Endothelial cell of umbilical vein (primary cell): Measurements from ENCODE around the gene DLGAP1.

ENCODE experiments used
- MAX ChIP-seq: IDR thresholded peaks from 2 replicates; pipeline ENCODE4 v1.6.1; 2011; ENCODE audit not compliant: insufficient read depth, insufficient read length
- POLR2A ChIP-seq: IDR thresholded peaks from 2 replicates; pipeline ENCODE4 v1.6.1; 2012; ENCODE audit warnings: low read depth, mild to moderate bottlenecking, control low read depth, low read length
- POLR2AphosphoS5 ChIP-seq: IDR thresholded peaks from 2 replicates; pipeline ENCODE4 v1.6.1; 2012; ENCODE audit warnings: low read depth, mild to moderate bottlenecking, control low read depth, low read length, moderate library complexity; ENCODE audit not compliant: insufficient read depth
- TF ChIP-seq, protein P1 (sequence below), 2 donors: IDR thresholded peaks; 1 replicate in 1 of 2; 2 replicates in 1 of 2; pipeline ENCODE4 v1.5.1; 2011; ENCODE audit warnings: low read length in 2 of 2, mild to moderate bottlenecking in 2 of 2, moderate library complexity in 2 of 2, control low read depth in 1 of 2, inconsistent platforms in 1 of 2, low read depth in 1 of 2; ENCODE audit not compliant: insufficient read depth in 1 of 2; ENCODE audit errors: extremely low read depth in 1 of 2

DNA sequence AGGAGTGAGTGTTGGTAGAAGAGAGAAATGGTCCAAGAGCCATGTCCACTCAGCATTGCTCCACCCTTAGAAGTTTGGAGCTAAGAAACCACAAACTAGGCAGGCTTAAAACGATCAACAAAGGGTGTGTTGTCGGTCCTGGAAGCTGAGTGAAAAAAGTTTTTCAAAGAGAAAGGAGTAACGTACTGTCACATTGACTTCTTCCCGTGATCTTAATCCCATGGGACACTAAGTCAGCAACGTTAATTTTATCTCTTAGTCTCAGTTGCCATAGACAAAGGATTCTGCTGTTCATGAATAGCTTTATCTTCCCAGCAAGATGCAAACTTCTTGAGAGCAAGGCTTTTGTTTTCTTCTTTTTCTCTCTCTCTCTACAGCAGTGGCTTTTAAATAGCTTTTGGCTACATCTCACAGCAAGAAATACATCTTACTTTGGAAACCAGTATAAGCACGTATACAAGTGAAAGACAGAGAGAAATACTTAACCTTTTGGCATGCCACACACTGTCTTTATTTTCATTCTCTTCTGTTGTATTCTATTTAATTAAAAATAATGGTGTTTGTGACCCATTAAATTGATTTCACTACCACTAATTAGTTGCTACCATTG, 627.8 kb downstream of the DLGAP1 start:
- TF ChIP-seq POLR2AphosphoS5 (no peak), POLR2A (no peak), MAX (no peak)
- TF ChIP-seq, protein P1, sequence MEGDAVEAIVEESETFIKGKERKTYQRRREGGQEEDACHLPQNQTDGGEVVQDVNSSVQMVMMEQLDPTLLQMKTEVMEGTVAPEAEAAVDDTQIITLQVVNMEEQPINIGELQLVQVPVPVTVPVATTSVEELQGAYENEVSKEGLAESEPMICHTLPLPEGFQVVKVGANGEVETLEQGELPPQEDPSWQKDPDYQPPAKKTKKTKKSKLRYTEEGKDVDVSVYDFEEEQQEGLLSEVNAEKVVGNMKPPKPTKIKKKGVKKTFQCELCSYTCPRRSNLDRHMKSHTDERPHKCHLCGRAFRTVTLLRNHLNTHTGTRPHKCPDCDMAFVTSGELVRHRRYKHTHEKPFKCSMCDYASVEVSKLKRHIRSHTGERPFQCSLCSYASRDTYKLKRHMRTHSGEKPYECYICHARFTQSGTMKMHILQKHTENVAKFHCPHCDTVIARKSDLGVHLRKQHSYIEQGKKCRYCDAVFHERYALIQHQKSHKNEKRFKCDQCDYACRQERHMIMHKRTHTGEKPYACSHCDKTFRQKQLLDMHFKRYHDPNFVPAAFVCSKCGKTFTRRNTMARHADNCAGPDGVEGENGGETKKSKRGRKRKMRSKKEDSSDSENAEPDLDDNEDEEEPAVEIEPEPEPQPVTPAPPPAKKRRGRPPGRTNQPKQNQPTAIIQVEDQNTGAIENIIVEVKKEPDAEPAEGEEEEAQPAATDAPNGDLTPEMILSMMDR (IDR thresholded peaks at IDR 0.05; ENCODE audit: extremely low read depth in 1 of 2, insufficient read depth in 1 of 2, low read depth in 1 of 2, low read length in 2 of 2) = no peak
